Prostate gland (tissue), 2 donors: Measurements from ENCODE around the gene DMAP1.

Source experiments
- POLR2AphosphoS5 ChIP-seq: sonication (generic); formaldehyde crosslinking; IDR thresholded peaks from one replicate; pipeline ENCODE4 v1.6.1; 2017; ENCODE audit warnings: antibody characterized with exemption
- TF ChIP-seq, protein P1 (sequence below), 4 experiments: fragments of 200-600 bp in 2 of 4; fragments of 450-650 bp in 2 of 4; sonication (generic) in 2 of 4; IDR thresholded peaks; 1 replicate in 3 of 4; 2 replicates in 1 of 4; pipeline ENCODE4 v1.5.1; 2016 to 2019; ENCODE audit warnings: antibody characterized with exemption in 4 of 4, mild to moderate bottlenecking in 2 of 4, moderate library complexity in 2 of 4

DNA sequence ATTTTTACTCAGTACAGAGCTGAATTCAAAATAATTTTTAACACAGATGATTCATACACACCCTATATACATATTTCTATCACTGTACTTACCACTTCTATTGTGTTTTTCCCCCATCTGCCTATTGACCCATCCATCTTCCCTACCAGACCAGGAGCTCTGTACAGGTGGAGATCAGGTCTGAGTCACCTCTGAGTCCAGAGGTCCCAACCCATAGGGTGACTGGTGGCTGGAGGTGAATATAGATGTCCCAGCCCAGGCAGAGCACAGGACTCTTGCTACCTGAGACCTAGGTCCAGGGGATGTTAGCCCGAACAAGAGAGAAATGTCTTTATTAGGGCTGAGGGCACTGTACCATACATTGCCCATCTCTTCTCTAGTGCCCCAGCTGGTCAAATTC, 54.8 kb downstream of the DMAP1 start:
- TF ChIP-seq, protein P1, sequence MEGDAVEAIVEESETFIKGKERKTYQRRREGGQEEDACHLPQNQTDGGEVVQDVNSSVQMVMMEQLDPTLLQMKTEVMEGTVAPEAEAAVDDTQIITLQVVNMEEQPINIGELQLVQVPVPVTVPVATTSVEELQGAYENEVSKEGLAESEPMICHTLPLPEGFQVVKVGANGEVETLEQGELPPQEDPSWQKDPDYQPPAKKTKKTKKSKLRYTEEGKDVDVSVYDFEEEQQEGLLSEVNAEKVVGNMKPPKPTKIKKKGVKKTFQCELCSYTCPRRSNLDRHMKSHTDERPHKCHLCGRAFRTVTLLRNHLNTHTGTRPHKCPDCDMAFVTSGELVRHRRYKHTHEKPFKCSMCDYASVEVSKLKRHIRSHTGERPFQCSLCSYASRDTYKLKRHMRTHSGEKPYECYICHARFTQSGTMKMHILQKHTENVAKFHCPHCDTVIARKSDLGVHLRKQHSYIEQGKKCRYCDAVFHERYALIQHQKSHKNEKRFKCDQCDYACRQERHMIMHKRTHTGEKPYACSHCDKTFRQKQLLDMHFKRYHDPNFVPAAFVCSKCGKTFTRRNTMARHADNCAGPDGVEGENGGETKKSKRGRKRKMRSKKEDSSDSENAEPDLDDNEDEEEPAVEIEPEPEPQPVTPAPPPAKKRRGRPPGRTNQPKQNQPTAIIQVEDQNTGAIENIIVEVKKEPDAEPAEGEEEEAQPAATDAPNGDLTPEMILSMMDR (IDR thresholded peaks at IDR 0.05): no peak
- TF ChIP-seq POLR2AphosphoS5: no peak
